K562 (cell line): ENCODE results near the gene NOX5.

Experiments
- BCLAF1 ChIP-seq, 2 experiments: fragments of 450-650 bp in 1 of 2; IDR thresholded peaks; 2 replicates each; pipeline ENCODE4 v1.6.1; 2011 to 2017; ENCODE audit warnings: low read depth in 2 of 2, antibody characterized with exemption in 1 of 2, borderline replicate concordance in 1 of 2, low read length in 1 of 2, mild to moderate bottlenecking in 1 of 2, mixed read lengths in 1 of 2; ENCODE audit not compliant: control insufficient read depth in 1 of 2
- EZH2 ChIP-seq: IDR thresholded peaks from 2 replicates; pipeline ENCODE4 v1.6.1; 2012; ENCODE audit warnings: low read depth, mild to moderate bottlenecking, inconsistent platforms, low read length, borderline replicate concordance
- FOXK2 ChIP-seq, 2 experiments: fragments of 450-650 bp; IDR thresholded peaks in 1 of 2; conservative IDR thresholded peaks in 1 of 2; 2 replicates each; pipeline ENCODE4 v1.6.1; 2016; ENCODE audit warnings: low read depth in 2 of 2, mild to moderate bottlenecking in 1 of 2
- MGA ChIP-seq: fragments of 450-650 bp; IDR thresholded peaks from 2 replicates; pipeline ENCODE4 v1.6.1; 2016; ENCODE audit warnings: mild to moderate bottlenecking, moderate library complexity
- MXI1 ChIP-seq: IDR thresholded peaks from 2 replicates; pipeline ENCODE4 v1.6.1; 2011; ENCODE audit warnings: low read depth, mild to moderate bottlenecking, improper control_type of control experiment, low read length
- POLR2A ChIP-seq: fragments of 450-650 bp; conservative IDR thresholded peaks from 2 replicates; pipeline ENCODE4 v1.6.1; 2016
- SMAD3 ChIP-seq: fragments of 450-650 bp; formaldehyde crosslinking; conservative IDR thresholded peaks from 2 replicates; pipeline ENCODE4 v1.4.0; 2020; ENCODE audit warnings: mild to moderate bottlenecking
- SMC3 ChIP-seq: conservative IDR thresholded peaks from 2 replicates; pipeline ENCODE4 v1.6.1; 2011; ENCODE audit warnings: low read depth, low read length, improper control_type of control experiment; ENCODE audit not compliant: insufficient read depth
- ZEB2 ChIP-seq: fragments of 450-650 bp; IDR thresholded peaks from 2 replicates; pipeline ENCODE4 v1.6.1; 2016
- ZNF274 ChIP-seq: IDR thresholded peaks from 2 replicates; pipeline ENCODE4 v1.6.1; 2011; ENCODE audit warnings: low read depth, mild to moderate bottlenecking, low read length, moderate library complexity, borderline replicate concordance

GRCh38 chr15:69096196-69096595 lies 81.7 kb downstream of the NOX5 start:
- TF ChIP-seq EZH2 (no peak), POLR2A (no peak), BCLAF1 (IDR thresholded peaks at IDR 0.05; ENCODE audit: borderline replicate concordance in 1 of 2, control insufficient read depth in 1 of 2, low read depth in 2 of 2, low read length in 1 of 2) (no peak), SMAD3 (no peak), MGA (no peak), MXI1 (no peak), FOXK2 (conservative IDR thresholded peaks at IDR 0.05 in 1 of 2, IDR thresholded peaks at IDR 0.05 in 1 of 2; ENCODE audit: low read depth in 2 of 2) (no peak), SMC3 (no peak), ZEB2 (no peak), ZNF274 (no peak)
